IPS-20b (cell line): ENCODE results near the gene MGAT5B.

Source experiments
- H3K27ac ChIP-seq: one replicate; pipeline ENCODE4 v1.5.1; 2013; ENCODE audit warnings: low read length
- H3K27me3 ChIP-seq: 2 replicates; pipeline ENCODE4 v1.6.1; 2013; ENCODE audit warnings: mild to moderate bottlenecking, low read length, inconsistent platforms; ENCODE audit not compliant: insufficient read depth
- H3K36me3 ChIP-seq: 2 replicates; pipeline ENCODE4 v1.6.1; 2013; ENCODE audit warnings: low read depth, mild to moderate bottlenecking, inconsistent platforms, low read length, moderate library complexity; ENCODE audit not compliant: insufficient read depth
- H3K4me1 ChIP-seq: 2 replicates; pipeline ENCODE4 v1.6.1; 2013; ENCODE audit warnings: mild to moderate bottlenecking, control low read depth, inconsistent platforms, low read length, moderate library complexity; ENCODE audit not compliant: insufficient read depth
- H3K4me3 ChIP-seq: 2 replicates; pipeline ENCODE4 v1.5.1; 2013; ENCODE audit warnings: mild to moderate bottlenecking, low read length, inconsistent platforms
- H3K9ac ChIP-seq: 2 replicates; pipeline ENCODE4 v1.6.1; 2013; ENCODE audit warnings: low read depth, mild to moderate bottlenecking, inconsistent platforms, low read length, moderate library complexity
- H3K9me3 ChIP-seq: 2 replicates; pipeline ENCODE4 v1.6.1; 2013; ENCODE audit warnings: mild to moderate bottlenecking, low read depth, low read length, inconsistent platforms; ENCODE audit not compliant: insufficient read depth

Gene MGAT5B

DNA sequence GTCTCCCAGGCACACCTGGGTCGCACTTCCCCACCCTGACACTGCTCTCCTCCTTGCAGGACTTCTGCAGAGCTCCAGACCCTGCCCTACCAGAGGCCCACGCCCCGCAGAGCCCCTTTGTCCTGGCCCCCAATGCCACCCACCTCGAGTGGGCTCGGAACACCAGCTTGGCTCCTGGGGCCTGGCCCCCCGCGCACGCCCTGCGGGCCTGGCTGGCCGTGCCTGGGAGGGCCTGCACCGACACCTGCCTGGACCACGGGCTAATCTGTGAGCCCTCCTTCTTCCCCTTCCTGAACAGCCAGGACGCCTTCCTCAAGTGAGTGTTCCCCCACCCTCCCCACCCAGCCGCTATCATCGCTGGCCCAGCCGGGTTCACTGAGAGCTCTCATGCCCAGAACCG lies 79.6 kb downstream of the MGAT5B start:
- no peak overlapping the region for H3K4me3 ChIP-seq
- H3K27ac ChIP-seq = no peak overlapping the region
- no peaks in the 10 kb centered on the region for H3K36me3 ChIP-seq
- H3K9ac ChIP-seq = no peak overlapping the region
- H3K27me3 ChIP-seq = no peaks in the 10 kb centered on the region
- no peaks in the 10 kb centered on the region for H3K9me3 ChIP-seq
- H3K4me1 ChIP-seq = no peaks in the 10 kb centered on the region

DNA sequence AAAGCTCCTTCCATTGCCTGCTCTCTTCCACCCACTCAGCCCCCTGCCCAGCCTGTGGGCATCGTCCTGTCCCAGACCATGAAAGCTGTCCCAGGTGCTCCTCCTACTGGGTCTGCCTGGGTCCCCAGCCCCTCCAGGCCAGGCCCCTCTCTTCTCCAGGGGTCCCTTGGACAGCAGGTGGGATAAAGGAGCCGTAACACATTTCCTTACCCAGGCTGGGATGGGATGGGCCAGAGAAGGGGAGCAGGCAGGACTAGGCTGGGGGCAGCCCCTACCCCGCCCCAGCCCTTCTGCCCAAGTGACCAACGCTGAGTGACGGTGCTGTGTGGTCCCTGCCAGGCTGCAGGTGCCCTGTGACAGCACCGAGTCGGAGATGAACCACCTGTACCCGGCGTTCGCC lies 80.1 kb downstream of the MGAT5B start:
- Histone ChIP-seq H3K27ac (no peak overlapping the region), H3K27me3 (no peaks in the 10 kb centered on the region), H3K9ac (no peak overlapping the region), H3K9me3 (no peaks in the 10 kb centered on the region), H3K36me3 (no peaks in the 10 kb centered on the region), H3K4me1 (no peaks in the 10 kb centered on the region), H3K4me3 (no peak overlapping the region)

DNA sequence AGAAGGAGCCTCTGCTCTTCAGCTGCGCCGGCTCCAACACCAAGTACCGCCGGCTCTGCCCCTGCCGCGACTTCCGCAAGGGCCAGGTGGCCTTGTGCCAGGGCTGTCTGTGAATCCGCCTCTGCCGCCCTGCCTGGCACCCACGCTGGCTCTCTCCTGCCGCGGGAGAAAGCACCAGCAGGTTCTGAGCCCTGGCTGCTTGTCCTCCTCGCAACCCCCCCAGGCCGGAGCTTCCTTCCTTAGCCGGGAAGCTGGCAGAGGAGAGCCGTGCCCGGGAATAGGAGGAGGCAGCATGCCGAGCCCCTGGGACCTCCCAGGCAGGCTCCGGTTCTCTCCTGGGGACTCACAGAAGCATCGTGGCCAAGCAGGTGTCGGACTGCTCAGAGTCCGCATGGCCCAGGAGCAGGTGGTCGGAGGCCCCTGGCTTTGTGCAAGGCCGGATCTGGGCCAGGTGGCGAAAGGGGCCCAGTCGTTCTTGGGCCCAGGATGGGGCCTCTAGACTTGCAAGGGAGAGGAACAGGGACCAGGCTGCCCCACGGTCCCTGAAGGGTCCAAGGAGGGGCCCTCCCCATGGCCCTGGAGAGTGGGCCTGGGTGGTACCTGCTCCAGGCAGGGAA lies 80.6 kb downstream of the MGAT5B start:
- H3K27ac ChIP-seq = no peak overlapping the region
- H3K4me1 ChIP-seq = no peaks in the 10 kb centered on the region
- no peaks in the 10 kb centered on the region for H3K27me3 ChIP-seq

DNA sequence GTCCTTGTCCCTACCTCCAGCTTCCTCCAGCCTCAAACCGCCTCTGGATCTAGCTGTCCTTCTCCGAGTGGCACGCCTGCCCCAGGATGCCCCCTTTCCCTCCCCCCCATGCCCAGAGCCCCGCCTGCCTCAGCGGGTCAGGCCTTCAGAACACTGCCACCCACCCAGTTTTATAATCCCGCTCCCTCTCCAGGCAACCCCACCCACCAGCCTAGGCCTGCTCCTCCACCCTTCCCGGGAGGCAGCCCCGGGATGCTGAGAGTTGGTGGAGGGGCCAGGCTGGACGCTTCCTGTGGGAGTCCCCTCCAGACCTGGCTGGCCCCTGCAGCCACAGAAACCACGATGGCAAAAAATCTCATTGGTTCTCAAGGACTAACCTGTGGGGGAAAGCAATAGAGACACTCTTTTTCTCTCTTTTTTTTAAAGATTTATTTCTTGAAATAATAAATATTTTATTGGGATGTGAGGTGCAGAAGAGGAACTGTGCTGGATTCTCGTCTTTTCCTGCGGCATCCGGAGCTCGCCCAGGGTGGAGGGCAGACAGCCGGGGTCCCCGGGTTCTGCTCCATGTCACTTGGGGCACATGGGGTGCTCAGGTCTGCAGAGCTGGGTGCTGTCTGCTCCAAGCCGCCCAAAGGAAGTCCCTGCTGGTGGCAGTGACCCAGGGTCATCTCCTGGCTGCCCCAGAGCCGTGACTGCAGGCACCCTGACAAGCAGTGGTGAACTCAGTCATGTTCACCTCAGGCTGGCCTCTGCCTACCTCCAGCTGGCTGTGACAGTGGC lies 81.9 kb downstream of the MGAT5B start:
- Histone ChIP-seq H3K9me3 (no peaks in the 10 kb centered on the region), H3K27me3 (no peaks in the 10 kb centered on the region), H3K9ac (no peak overlapping the region), H3K4me1 (no peaks in the 10 kb centered on the region), H3K27ac (no peak overlapping the region), H3K36me3 (no peaks in the 10 kb centered on the region), H3K4me3 (no peak overlapping the region)

More for the DNA sequence above, 80.6 kb downstream of the MGAT5B start:
- Histone ChIP-seq H3K36me3 (no peaks in the 10 kb centered on the region), H3K9me3 (no peaks in the 10 kb centered on the region), H3K4me3 (no peak overlapping the region), H3K9ac (no peak overlapping the region)

DNA sequence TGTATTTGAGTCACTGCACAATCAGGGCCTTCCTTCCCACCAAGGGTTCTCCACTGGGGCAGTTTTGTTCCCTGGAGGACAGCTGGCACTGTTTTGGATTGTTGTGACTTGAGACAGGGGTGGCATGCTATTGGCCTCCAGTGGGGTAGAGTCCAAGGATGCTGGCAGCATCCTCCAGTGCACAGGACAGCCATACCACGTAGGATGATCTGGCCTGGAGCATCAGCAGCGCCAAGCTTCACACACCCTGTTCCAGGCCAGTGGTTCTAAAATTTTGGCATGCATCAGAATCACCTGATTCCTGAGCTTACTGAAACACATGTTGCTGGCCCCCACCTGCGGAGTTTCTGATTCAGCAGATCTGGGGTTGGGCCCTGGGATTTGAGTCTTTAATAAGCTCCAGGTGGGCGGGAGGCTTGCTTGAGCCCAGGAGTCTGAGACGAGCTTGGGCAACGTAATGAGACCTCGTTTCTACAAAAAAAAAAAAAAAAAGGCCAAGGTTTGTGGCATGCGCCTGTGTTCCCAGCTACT lies 83.2 kb downstream of the MGAT5B start:
- H3K27me3 ChIP-seq = no peaks in the 10 kb centered on the region
- H3K27ac ChIP-seq = no peak overlapping the region
- no peak overlapping the region for H3K4me3 ChIP-seq
- H3K4me1 ChIP-seq = no peaks in the 10 kb centered on the region
- H3K9me3 ChIP-seq = no peaks in the 10 kb centered on the region
- no peak overlapping the region for H3K9ac ChIP-seq
- H3K36me3 ChIP-seq = no peaks in the 10 kb centered on the region

DNA sequence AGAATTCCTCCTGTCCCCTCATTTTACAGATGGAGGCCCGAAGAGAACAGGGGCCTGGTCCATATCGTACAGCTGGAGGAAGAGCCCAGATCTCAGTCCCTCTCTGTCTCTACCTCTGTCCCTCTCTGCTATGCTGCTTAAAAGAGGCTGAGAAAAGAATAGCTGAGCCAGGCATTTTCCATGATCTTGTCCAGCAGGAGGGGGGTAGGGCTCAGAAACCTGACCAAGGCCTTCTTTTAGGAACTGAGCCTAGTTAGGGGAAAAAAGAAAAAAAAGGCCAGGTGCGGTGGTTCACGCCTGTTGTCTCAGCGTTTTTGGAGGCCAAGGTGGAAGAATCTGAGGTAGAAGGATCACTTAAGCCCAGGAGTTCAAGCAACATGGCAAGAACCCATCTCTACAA lies 84.2 kb downstream of the MGAT5B start:
- Histone ChIP-seq H3K4me3 (no peak overlapping the region), H3K27me3 (no peaks in the 10 kb centered on the region), H3K9ac (no peak overlapping the region), H3K9me3 (no peaks in the 10 kb centered on the region), H3K27ac (no peak overlapping the region), H3K4me1 (peaks cover 1% of the 10 kb centered on the region; the same call in 1 of the 2 replicates), H3K36me3 (no peaks in the 10 kb centered on the region)

DNA sequence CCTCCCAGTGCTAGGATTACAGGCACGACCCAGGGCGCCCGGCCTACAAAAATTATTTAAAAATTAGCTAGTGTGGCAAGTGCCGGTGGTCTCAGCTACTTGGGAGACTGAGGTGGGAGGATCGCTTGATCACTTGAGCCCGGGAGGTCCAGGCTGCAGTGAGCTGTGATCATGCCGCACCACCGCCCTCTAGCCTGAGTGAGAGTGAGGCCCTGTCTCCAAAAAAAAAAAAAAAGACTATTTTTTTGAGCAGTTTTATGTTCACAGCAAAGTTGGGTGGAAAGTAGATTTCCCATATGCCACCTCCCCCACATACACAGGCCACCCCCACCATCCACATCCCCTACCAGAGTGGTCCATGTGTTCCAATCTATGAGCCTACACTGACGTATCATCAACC lies 84.9 kb downstream of the MGAT5B start:
- H3K9ac ChIP-seq = no peak overlapping the region
- H3K4me3 ChIP-seq = no peak overlapping the region
- no peaks in the 10 kb centered on the region; the same call in 1 of the 2 replicates for H3K27me3 ChIP-seq
- H3K27ac ChIP-seq = no peak overlapping the region
- H3K9me3 ChIP-seq = no peaks in the 10 kb centered on the region
- peaks cover 8% of the 10 kb centered on the region; the same call in 1 of the 2 replicates for H3K4me1 ChIP-seq
- H3K36me3 ChIP-seq = no peaks in the 10 kb centered on the region

DNA sequence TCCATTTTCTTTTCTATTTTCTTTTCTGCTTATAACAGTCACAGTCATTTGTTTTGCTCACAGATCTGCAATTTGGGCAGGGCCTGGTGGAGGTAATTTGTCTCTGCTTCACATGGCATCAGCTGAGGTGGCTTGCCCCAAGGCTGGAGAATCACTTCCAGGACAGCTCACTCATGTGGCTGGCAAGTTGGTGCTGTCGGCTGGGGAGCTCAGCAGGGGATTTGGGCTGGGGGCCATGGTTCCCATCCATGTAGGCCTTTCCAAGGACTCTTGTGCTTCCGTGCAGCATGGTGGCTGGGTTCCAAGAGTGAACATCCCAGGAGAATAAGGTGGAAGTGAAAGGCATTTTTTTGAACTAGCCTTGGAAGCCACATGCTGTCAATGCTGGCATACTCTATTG lies 85.7 kb downstream of the MGAT5B start:
- H3K27me3 ChIP-seq = no peaks in the 10 kb centered on the region; the same call in 1 of the 2 replicates
- no peaks in the 10 kb centered on the region for H3K36me3 ChIP-seq
- no peak overlapping the region for H3K4me3 ChIP-seq
- H3K9ac ChIP-seq = no peak overlapping the region
- H3K4me1 ChIP-seq = peaks cover 11% of the 10 kb centered on the region; the same call in 1 of the 2 replicates
- H3K27ac ChIP-seq = no peak overlapping the region
- H3K9me3 ChIP-seq = no peaks in the 10 kb centered on the region

DNA sequence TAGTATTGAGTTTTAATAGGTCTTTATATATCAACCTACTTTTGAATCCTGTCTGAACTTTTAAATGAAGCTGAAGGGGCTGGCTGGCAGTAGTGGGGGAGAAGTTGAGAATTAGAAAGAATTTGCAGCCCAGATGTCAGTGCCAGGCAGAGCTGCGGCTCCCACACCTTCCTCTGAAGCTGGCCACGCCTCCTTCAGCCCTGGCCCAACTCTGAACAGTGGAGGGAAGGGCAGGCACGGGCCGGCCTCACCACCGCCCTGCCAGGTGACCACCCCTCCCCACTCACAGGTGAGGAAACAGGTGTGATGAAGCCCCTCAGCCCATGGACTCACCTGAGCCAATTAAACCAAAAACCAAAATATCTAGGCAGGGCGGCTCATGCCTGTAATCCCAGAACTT lies 87.0 kb downstream of the MGAT5B start:
- Histone ChIP-seq H3K27ac (no peak overlapping the region), H3K27me3 (no peaks in the 10 kb centered on the region; the same call in 1 of the 2 replicates), H3K9ac (no peak overlapping the region), H3K9me3 (no peaks in the 10 kb centered on the region), H3K4me1 (peaks cover 11% of the 10 kb centered on the region; the same call in 1 of the 2 replicates), H3K36me3 (no peaks in the 10 kb centered on the region), H3K4me3 (no peak overlapping the region)

DNA sequence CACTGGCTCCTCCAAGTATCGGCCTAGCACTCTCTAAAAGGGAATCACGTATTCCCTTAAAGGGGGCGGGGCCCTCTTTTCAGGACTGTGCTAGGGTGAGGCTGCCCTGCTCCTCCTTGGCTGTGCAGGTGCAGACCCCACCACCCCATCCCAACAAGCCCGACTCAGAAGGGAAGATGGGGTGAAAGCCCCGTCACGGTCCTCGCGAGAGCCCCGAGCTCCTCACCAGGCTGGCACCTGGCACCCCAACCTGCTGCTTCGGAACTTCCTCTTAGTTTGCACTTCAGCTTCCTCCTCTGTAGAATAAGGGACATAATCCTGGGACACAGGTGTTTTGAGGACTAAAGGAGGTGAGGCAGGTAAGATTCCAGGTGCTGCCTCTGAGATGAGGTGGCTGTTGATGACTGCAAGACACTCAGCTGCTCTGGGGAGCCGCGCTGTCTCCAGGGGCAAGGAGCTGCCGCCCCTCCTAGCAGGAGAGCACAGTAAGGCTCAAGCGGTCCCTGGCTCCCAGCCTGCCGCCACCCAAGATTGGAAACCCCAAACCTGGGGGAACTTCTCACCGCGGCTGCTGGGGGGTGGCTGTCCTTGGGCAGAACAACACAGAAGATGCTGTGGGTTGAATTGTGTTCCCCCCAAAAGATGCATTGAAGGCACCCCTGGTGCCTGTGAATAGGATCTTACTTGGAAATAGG lies 88.8 kb downstream of the MGAT5B start:
- Histone ChIP-seq H3K9ac (no peak overlapping the region), H3K4me1 (peaks cover 11% of the 10 kb centered on the region; the same call in 1 of the 2 replicates), H3K27ac (no peak overlapping the region), H3K36me3 (no peaks in the 10 kb centered on the region), H3K27me3 (no peaks in the 10 kb centered on the region; the same call in 1 of the 2 replicates), H3K9me3 (no peaks in the 10 kb centered on the region), H3K4me3 (no peak overlapping the region)

DNA sequence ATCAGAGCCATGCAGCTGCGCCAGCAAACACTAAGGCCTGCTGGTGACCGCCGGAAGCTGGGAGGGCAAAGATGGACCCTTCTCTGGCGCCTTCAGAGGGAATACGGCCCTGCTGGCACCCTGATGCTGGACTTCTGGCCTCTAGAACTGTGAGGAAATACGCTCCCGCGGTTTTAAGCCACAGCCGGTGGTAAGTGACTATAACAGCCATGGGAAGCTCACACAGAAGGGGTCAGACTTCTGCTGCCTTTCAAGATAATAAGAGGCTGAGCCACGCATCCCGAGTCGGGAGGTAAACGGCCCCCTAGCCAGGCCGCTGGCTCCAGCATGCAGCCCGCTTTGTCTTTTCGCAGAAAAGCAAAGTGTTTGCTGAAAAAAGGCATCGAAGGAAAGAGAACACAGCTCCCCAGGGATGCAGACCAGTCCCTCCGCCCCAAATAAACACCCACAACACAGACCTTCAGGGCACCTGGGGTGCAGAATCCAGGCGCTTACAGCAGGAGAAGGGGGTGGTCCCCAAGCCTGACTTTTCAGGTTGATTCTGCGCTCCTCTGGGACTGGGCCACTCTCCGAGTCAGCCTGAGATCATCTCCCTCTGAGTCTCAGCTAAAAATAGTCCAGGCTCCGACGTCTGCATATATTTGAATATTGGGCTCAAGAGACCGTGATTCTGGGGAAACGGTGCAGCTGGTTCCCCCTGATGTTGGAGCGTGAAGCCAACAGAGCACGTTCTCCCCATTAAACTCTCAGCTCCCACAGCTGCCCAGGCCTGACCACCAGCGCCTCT lies 89.7 kb downstream of the MGAT5B start:
- Histone ChIP-seq H3K9ac (0 out of 2 replicates have a peak overlapping the region, but pooled peaks have one; percentile 1), H3K4me1 (peaks cover 11% of the 10 kb centered on the region; the same call in 1 of the 2 replicates), H3K4me3 (peak overlapping the region; percentile 13; the same call in 1 of the 2 replicates), H3K36me3 (no peaks in the 10 kb centered on the region), H3K27ac (no peak overlapping the region), H3K27me3 (no peaks in the 10 kb centered on the region; the same call in 1 of the 2 replicates), H3K9me3 (no peaks in the 10 kb centered on the region)
